GM21528 (cell line): ENCODE data around the gene IPO5.
"Not testable (repeated sequence)": the region's sequence is repeated elsewhere in the genome, so short reads cannot be mapped to it uniquely, and the experiment has no call there.

Source experiments
- ATAC-seq: cut with Tn5 transposase; IDR thresholded peaks from one replicate; pipeline ENCODE4 v1.9.1; 2021; ENCODE audit warnings: mild to moderate bottlenecking, moderate library complexity; ENCODE audit not compliant: unreplicated experiment, low FRiP score

The IPO5 gene

GRCh38 chr13:98004107-98004506 is 50.6 kb downstream of the IPO5 start:
- ATAC-seq: no peak

GRCh38 chr13:98004997-98005396 is 51.5 kb downstream of the IPO5 start:
- not testable (repeated sequence) for ATAC-seq

GRCh38 chr13:98007001-98007400 is 53.5 kb downstream of the IPO5 start:
- ATAC-seq: no peak

GRCh38 chr13:98013241-98013640 is 59.8 kb downstream of the IPO5 start:
- ATAC-seq: no peak

GRCh38 chr13:98014766-98015165 is 61.3 kb downstream of the IPO5 start:
- ATAC-seq: no peak

- no peak for ATAC-seq
Measured at GRCh38 chr13:98018293-98018692, 64.8 kb downstream of the IPO5 start.

- ATAC-seq: no peak
Measured at GRCh38 chr13:98019186-98019585, 65.7 kb downstream of the IPO5 start.

GRCh38 chr13:98020271-98020670 is 66.8 kb downstream of the IPO5 start:
- ATAC-seq: no peak

GRCh38 chr13:98022210-98022609 is 68.7 kb downstream of the IPO5 start:
- ATAC-seq: no peak

- ATAC-seq: no peak
Measured at GRCh38 chr13:98025480-98026025, 72.1 kb downstream of the IPO5 start.

- no peak for ATAC-seq
Measured at GRCh38 chr13:98026457-98026857, 73.0 kb downstream of the IPO5 start.

GRCh38 chr13:98032168-98032567 is 78.7 kb downstream of the IPO5 start:
- ATAC-seq: no peak

GRCh38 chr13:98033277-98034247 is 80.1 kb downstream of the IPO5 start:
- ATAC-seq: no peak

GRCh38 chr13:98035373-98035772 is 81.9 kb downstream of the IPO5 start:
- no peak for ATAC-seq

- not testable (repeated sequence) for ATAC-seq
Measured at GRCh38 chr13:98036564-98037302, 83.3 kb downstream of the IPO5 start.

GRCh38 chr13:98039261-98039660 is 85.8 kb downstream of the IPO5 start:
- ATAC-seq: no peak

GRCh38 chr13:98039964-98040363 is 86.5 kb downstream of the IPO5 start:
- ATAC-seq: no peak

- no peak for ATAC-seq
Measured at GRCh38 chr13:98041081-98041820, 87.8 kb downstream of the IPO5 start.

- ATAC-seq: no peak
Measured at GRCh38 chr13:98044301-98044700, 90.8 kb downstream of the IPO5 start.

- ATAC-seq: not testable (repeated sequence)
Measured at GRCh38 chr13:98047785-98048184, 94.3 kb downstream of the IPO5 start.

- no peak for ATAC-seq
Measured at GRCh38 chr13:98048265-98048664, 94.8 kb downstream of the IPO5 start.
